Immature natural killer cell (primary cell): ENCODE results near the gene MAP2K6. TPM values are rescaled to one million over a fixed set of nuclear protein-coding genes. Genes with fewer than 3 reads are reported as not detected.
A peak's percentile ranks its signal among the peaks of the same experiment; 100 is the strongest.

Experiments
- DNase-seq, 3 donors: peaks; one replicate each; pipeline ENCODE4 v3.0.0; 2022; ENCODE audit warnings: mixed read lengths in 1 of 3
- H3K27ac Mint-ChIP-seq, 6 donors: one replicate each; pipeline ENCODE4 v1.8.0; 2020; ENCODE audit warnings: mixed read lengths in 6 of 6, mild to moderate bottlenecking in 5 of 6, inconsistent platforms in 4 of 6, moderate library complexity in 3 of 6
- H3K27me3 Mint-ChIP-seq, 3 donors: one replicate each; pipeline ENCODE4 v1.8.0; 2020 to 2021; ENCODE audit warnings: low read depth in 3 of 3, mild to moderate bottlenecking in 3 of 3, mixed read lengths in 3 of 3, moderate library complexity in 3 of 3, inconsistent platforms in 1 of 3
- H3K36me3 Mint-ChIP-seq, 3 donors: one replicate each; pipeline ENCODE4 v1.8.0; 2020; ENCODE audit warnings: mixed read lengths in 3 of 3, inconsistent platforms in 2 of 3, mild to moderate bottlenecking in 2 of 3
- H3K4me1 Mint-ChIP-seq, 2 donors: one replicate each; pipeline ENCODE4 v1.8.0; 2020; ENCODE audit warnings: inconsistent platforms in 2 of 2, mild to moderate bottlenecking in 2 of 2, mixed read lengths in 2 of 2, moderate library complexity in 1 of 2
- H3K4me3 Mint-ChIP-seq, 5 donors: one replicate each; pipeline ENCODE4 v1.8.0; 2020; ENCODE audit warnings: mild to moderate bottlenecking in 5 of 5, mixed read lengths in 5 of 5, inconsistent platforms in 3 of 5, moderate library complexity in 3 of 5
- H3K9me3 Mint-ChIP-seq, 6 donors: one replicate each; pipeline ENCODE4 v1.8.0; 2020; ENCODE audit warnings: mild to moderate bottlenecking in 6 of 6, mixed read lengths in 6 of 6, inconsistent platforms in 4 of 6, moderate library complexity in 3 of 6
- polyA plus RNA-seq, 3 donors: library from polyadenylated mRNA; unstranded; fragments of 300-500 nt; fragmentation: Illumina TruSeq; gene quantifications; one replicate each; pipeline ENCODE4 v1.2.3, GENCODE V29; 2021

MAP2K6 gene
- polyA plus RNA-seq, 3 donors from 2014 or later, result 11.6 to 14.5 (median 13.9) TPM

DNA sequence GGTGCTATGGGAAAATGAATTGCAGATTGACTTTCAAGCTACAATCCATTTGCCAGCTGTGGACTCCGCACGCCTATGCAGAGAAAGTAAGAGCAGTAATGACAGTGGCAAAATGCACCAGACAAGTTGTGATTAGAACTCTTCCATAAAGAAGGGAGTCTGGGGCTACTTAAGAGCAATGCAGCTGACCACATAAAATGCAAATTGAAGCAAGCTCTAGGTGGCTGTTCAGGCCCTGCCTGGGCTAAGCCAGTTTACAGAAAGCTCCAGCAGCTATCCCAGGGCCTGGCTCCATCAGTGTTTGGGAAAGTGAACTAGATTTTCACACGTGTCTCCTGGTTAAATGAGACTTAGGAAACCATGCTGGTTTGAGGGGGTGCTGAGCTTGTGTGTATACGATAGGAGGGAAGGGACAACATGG is 2.2 kb upstream of the MAP2K6 start:
- no peak overlapping the region for H3K4me3 Mint-ChIP-seq
- no peaks in the 10 kb centered on the region for H3K4me1 Mint-ChIP-seq
- H3K36me3 Mint-ChIP-seq, result no peaks in the 10 kb centered on the region

DNA sequence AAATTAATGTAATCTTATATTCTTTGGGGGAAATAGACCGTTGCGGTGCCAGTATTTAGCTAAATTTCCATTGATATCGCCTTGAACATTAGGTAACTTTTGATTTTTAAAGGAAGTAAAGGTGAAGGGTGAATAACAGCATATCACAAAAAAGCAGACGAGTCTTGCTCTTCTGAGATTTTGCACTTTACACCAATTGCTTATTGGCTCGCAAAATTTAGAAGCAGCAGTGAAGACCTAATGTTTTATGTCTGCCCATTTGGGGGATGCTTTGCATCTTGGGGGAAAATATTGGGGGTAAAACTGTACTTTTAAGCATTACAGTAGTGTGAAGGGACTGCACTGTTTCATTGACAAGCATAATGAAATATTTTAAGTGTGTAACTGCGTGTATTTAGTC is 934 bp downstream of the MAP2K6 start:
- Mint-ChIP-seq H3K36me3 (no peaks in the 10 kb centered on the region), H3K9me3 (no peaks in the 10 kb centered on the region), H3K4me3 (no peak overlapping the region), H3K4me1 (peaks cover 0 to 9% of the 10 kb centered on the region in 2 donors), H3K27ac (no peak overlapping the region), H3K27me3 (peaks cover 0 to 2% (median 1%) of the 10 kb centered on the region in 3 donors)
- no peak for DNase-seq

More for the DNA sequence above, 2.2 kb upstream of the MAP2K6 start:
- peaks cover 0 to 2% (median 1%) of the 10 kb centered on the region in 3 donors for H3K27me3 Mint-ChIP-seq
- DNase-seq, result no peak
- no peaks in the 10 kb centered on the region for H3K9me3 Mint-ChIP-seq
- no peak overlapping the region for H3K27ac Mint-ChIP-seq

DNA sequence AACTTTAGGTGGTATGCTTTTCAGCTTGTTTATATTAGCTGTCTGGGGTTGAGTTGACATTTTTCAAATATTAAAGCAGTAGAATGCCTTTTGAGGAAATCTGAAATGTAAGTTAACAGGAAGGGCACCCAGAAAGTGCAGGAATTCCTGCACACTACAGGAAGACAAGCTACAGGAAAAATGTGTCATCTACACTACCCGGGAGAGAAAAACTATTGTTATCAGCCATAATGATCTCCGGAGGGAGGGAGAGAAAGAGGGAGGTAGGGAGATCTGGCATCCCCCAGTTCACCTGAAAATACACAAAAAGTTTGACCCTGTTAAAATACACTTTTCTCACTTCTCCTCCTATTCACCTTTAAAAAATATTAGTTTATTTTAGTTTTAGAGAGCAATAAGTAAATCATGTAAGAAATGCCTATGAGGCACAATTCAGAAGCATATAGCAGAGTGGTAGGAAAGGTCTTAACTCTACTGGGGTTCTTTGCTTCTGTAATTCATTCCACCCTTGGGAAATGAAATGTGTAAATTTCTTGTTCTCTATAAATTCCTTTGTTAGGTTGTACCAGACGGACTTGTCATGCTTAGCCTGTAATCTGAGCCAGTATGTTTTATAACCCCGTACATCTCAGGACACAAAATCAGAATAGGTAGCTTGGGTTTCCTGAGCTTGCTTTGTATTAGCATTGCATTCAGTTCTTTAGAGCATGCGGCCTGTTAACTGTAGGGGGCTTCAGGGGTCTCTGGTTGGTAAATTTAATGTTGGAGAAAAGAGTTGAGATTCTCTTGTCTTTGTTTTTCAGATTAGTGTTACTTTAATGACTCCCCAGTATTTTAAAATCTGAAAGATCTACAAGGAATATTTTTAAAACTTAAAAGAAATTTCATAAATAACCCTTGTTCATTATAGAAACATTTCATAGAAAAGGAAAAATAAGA is 3.3 kb downstream of the MAP2K6 start:
- no peak for DNase-seq
- Mint-ChIP-seq H3K4me3 (no peak overlapping the region), H3K27me3 (peaks cover 0 to 2% (median 1%) of the 10 kb centered on the region in 3 donors), H3K27ac (peak overlapping the region in 1 of 6 donors; percentile 28), H3K9me3 (no peaks in the 10 kb centered on the region), H3K4me1 (peaks cover 6 to 12% of the 10 kb centered on the region in 2 donors), H3K36me3 (no peaks in the 10 kb centered on the region)

DNA sequence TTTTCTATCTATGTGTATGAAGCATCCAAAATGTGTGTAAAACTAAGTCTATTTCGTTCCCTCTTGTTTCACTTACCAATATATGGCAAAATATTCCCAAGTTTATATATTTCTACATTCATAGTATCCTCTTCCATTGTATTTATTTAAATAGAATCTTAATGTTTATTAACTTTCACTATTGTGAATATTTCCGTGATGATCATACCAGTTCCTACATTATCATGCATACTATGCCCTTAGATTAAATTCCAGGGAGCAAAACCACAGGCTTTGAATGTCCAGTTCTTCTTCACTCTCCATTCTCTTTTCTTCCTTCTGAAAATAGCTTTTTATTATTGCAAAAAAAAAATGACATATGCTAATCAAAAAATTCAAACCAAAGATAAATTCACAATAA is 4.0 kb downstream of the MAP2K6 start:
- DNase-seq, result no peak
- Mint-ChIP-seq H3K36me3 (no peaks in the 10 kb centered on the region), H3K4me1 (peaks cover 13 to 19% of the 10 kb centered on the region in 2 donors), H3K9me3 (no peaks in the 10 kb centered on the region), H3K27me3 (no peaks in the 10 kb centered on the region), H3K4me3 (no peak overlapping the region), H3K27ac (no peak overlapping the region)

DNA sequence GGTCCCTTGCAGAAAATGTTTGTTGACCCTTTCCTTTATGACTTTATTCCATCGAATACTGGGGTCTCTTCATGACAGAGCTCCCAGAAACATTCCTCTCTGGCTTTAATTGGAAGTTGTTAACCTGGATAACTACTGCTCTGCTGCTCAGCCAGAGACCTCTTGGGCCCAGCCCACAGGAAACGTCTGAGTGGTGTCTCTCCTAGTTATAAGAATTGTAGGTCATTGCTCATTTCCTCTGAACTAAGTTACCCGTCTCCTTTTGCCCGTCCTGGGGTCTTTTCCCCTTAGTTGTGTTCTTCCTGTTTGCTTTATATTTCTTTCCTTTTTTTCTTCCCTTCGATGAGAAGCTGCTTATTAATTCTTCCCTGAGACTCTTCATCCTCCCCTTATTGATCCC is 9.0 kb downstream of the MAP2K6 start:
- Mint-ChIP-seq H3K9me3 (no peaks in the 10 kb centered on the region), H3K4me3 (peak overlapping the region; percentile 18 to 67 (median 34)), H3K27me3 (peaks cover 0 to 1% (median 1%) of the 10 kb centered on the region in 3 donors), H3K36me3 (no peaks in the 10 kb centered on the region), H3K4me1 (peaks cover 30 to 41% of the 10 kb centered on the region in 2 donors), H3K27ac (peak overlapping the region; percentile 21 to 81 (median 52))
- DNase-seq, result peak in 1 of 3 donors; percentile 4

DNA sequence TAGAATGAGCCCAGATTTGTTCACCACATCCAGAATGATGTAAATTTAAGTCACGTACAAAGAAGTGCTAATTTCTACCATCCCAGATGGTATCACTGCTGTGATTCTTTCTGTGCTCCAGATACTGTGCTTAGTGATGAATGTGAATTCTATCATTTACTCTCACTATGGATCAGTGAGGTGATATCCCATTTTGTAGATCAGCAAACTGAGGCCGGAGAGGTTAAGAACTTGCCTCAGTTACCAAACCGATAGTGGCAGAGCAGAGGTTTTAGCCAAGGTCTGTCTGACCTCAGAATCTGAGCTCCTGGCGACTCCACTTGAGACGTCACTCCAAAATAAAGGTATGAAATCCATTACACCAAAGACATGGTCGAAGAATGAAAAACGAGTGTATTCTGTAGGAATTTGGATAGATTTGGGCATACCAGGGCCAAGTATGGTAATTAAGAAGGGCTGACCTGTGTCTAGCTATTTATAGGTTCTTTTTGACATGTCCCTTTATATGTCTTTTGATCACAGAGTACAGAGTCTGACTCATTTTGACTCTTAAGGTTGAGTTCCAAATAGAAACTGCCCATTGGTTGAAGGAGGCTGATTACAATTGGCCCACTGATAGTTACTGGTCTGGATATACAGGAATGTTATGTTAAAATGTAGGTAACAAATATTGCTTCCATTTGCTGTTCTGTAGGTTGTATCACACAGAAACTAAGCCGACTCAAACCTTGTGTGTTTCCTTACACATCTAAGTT is 10.0 kb downstream of the MAP2K6 start:
- no peaks in the 10 kb centered on the region for H3K9me3 Mint-ChIP-seq
- peaks cover 0 to 1% (median 1%) of the 10 kb centered on the region in 3 donors for H3K27me3 Mint-ChIP-seq
- peaks cover 30 to 44% of the 10 kb centered on the region in 2 donors for H3K4me1 Mint-ChIP-seq
- no peak overlapping the region for H3K4me3 Mint-ChIP-seq
- no peaks in the 10 kb centered on the region for H3K36me3 Mint-ChIP-seq
- no peak overlapping the region for H3K27ac Mint-ChIP-seq
- DNase-seq, result no peak

DNA sequence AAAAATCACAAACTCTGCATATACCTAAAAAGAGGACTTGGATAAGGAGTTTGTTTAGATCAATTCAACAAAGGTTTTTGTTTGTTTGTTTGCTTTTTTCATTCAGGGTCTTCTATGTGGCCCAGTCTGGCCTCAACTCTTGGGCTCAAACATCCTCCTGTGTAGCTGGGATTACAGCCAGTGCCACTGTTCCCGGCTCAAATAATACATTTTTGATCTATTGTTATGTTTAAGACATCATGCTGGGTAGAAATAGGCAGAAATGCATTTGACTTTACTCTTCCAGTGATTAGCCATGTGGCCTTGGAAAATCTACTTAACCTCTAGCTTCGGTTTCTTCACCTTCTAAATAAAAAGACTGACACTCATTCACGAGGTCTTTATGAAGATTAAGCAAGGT is 11.5 kb downstream of the MAP2K6 start:
- peaks cover 43 to 59% of the 10 kb centered on the region in 2 donors for H3K4me1 Mint-ChIP-seq
- H3K36me3 Mint-ChIP-seq, result no peaks in the 10 kb centered on the region
- no peak overlapping the region for H3K27ac Mint-ChIP-seq
- H3K4me3 Mint-ChIP-seq, result no peak overlapping the region
- no peaks in the 10 kb centered on the region for H3K9me3 Mint-ChIP-seq
- H3K27me3 Mint-ChIP-seq, result peaks cover 0 to 1% (median 1%) of the 10 kb centered on the region in 3 donors
- DNase-seq, result no peak

DNA sequence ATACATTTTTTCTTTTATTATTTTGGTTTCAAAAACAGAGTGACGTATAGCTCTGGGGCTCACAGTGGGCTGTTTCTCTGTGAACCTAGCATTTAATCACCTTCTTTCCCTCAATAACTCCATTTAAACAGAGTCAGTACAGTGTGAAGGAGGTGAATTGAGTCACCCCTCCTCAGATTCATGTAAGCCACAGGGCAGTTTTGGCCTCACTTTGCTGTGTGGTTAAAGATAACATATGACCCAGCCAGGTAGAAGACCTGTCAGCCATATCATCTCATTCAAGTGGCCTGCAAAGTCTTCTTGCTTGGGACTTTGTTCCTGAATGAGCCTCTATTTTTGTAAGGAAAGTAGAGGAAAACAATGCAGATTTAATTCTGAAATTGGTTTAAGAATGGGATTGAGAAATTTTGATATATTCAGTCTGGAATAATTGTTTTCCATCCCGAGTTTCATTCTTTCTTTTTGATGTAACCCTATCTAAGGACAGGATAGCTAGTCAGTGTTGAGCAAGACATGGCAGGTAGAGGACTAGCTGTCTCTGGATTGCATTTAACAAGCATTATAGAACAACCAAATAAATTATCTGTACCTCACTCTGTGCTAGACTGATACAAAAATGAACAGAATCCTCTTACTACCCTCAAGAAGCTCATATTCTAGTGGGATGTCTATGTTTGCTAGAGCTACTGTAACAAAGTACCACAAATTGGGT is 13.1 kb downstream of the MAP2K6 start:
- no peak overlapping the region for H3K27ac Mint-ChIP-seq

DNA sequence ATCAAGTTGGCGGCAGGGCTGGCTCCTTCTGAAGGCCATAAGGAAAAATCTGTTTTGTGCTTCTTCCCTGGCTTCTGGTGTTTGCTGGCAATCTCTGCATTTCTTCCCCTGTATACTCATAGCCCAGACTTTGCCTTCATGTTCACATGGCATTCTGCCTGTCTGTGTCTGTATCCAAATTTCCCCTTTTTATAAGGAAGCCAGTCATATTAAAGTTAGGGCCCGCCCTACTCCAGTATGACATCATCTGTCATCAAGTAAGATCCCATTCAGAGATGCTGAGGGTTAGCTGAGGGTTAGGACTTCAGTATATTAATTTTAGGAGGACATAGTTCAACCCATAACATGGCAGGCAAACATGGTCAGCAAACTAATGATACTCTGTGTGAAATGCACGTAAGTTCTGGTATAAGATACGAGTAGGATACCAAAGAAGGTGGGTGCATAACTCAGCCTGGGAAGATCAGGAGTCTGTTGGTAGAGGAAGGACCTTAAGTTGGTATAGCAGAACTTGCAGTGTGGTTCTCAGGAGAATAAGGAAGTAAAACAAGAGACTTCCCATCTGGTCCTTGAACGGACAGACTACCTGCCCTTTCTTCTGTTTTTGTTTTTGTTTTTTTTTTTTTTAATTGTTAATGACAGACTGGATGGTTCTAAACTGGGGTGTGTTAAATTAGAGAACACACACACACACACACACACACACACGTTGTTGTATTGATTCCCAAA is 13.9 kb downstream of the MAP2K6 start:
- H3K9me3 Mint-ChIP-seq, result no peaks in the 10 kb centered on the region
- H3K4me1 Mint-ChIP-seq, result peaks cover 31 to 49% of the 10 kb centered on the region in 2 donors
- peaks cover 0 to 1% (median 1%) of the 10 kb centered on the region in 3 donors for H3K27me3 Mint-ChIP-seq
- H3K36me3 Mint-ChIP-seq, result no peaks in the 10 kb centered on the region
- peak overlapping the region in 1 of 6 donors; percentile 47 for H3K27ac Mint-ChIP-seq
- no peak overlapping the region for H3K4me3 Mint-ChIP-seq
- no peak for DNase-seq

More for the DNA sequence above, 13.1 kb downstream of the MAP2K6 start:
- H3K4me1 Mint-ChIP-seq, result peaks cover 39 to 57% of the 10 kb centered on the region in 2 donors
- DNase-seq, result no peak
- H3K9me3 Mint-ChIP-seq, result no peaks in the 10 kb centered on the region
- H3K27me3 Mint-ChIP-seq, result peaks cover 0 to 1% (median 1%) of the 10 kb centered on the region in 3 donors
- H3K36me3 Mint-ChIP-seq, result no peaks in the 10 kb centered on the region
- H3K4me3 Mint-ChIP-seq, result no peak overlapping the region

DNA sequence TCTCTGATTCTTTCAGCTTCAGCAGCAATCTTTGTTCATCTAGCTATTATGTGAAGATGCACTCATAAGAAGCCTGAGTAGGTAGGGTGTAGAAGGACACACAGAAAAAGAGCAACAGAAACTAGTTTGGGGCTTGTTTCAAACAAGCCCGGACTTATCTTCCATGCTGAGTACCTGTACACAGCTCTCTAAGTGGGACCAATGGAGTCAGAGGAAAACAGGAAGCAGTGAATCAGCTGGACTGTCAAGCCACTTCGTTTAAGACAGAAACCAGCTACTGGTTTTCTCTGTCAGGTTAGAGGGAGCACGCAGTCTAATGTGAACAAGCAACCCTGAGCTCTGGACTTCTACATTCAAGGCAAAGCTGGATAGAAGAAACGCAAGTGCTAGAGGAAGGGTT is 16.0 kb downstream of the MAP2K6 start:
- Mint-ChIP-seq H3K36me3 (no peaks in the 10 kb centered on the region), H3K27ac (peak overlapping the region in 2 of 6 donors; percentile 17 to 36), H3K4me3 (no peak overlapping the region), H3K27me3 (peaks cover 0 to 1% (median 0%) of the 10 kb centered on the region in 3 donors), H3K4me1 (peaks cover 19 to 37% of the 10 kb centered on the region in 2 donors), H3K9me3 (no peaks in the 10 kb centered on the region)
- no peak for DNase-seq

DNA sequence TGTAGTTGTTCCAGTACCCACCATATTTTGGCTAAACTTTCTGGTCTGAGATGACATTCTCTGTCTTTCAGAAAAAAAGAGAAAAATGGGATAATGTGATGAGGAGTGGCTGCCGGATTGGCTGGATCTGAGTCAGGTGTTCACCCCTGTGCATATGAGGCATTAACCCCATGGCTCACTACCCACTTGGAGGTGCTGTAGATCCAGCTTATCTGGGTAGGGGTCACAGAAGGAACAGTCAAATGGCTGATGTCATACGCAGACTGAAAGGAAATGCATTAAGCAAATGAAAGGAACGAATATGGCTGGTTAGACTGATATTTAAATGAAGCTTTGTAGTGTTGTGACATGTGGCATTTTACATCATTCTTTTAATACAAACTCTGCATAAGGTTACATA is 17.3 kb downstream of the MAP2K6 start:
- Mint-ChIP-seq H3K36me3 (no peaks in the 10 kb centered on the region), H3K4me3 (no peak overlapping the region), H3K9me3 (no peaks in the 10 kb centered on the region), H3K27ac (no peak overlapping the region), H3K27me3 (no peaks in the 10 kb centered on the region), H3K4me1 (peaks cover 13 to 28% of the 10 kb centered on the region in 2 donors)
- DNase-seq, result no peak

DNA sequence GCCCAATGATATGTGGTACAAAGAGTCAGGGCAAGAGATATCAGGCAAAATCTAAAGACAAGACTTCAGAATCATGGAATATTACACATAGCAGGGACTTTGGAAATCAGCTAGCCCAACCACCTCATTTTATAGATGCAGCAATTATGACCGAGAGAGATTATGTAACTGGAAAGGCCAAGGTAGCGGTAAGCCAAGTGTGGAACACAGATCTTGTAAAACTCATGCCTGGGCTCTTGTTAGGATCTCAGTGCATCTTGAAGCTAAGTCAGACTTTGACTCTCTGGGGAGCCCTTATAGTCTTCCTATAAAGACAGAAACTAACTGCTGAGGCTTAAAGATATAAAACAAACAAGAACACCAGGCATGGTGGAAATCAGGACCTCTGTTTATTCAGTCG is 18.6 kb downstream of the MAP2K6 start:
- no peaks in the 10 kb centered on the region for H3K9me3 Mint-ChIP-seq
- no peak overlapping the region for H3K27ac Mint-ChIP-seq
- no peak for DNase-seq
- H3K27me3 Mint-ChIP-seq, result no peaks in the 10 kb centered on the region
- H3K36me3 Mint-ChIP-seq, result peaks cover 0 to 4% (median 0%) of the 10 kb centered on the region in 3 donors
- no peak overlapping the region for H3K4me3 Mint-ChIP-seq
- H3K4me1 Mint-ChIP-seq, result peaks cover 13 to 27% of the 10 kb centered on the region in 2 donors

DNA sequence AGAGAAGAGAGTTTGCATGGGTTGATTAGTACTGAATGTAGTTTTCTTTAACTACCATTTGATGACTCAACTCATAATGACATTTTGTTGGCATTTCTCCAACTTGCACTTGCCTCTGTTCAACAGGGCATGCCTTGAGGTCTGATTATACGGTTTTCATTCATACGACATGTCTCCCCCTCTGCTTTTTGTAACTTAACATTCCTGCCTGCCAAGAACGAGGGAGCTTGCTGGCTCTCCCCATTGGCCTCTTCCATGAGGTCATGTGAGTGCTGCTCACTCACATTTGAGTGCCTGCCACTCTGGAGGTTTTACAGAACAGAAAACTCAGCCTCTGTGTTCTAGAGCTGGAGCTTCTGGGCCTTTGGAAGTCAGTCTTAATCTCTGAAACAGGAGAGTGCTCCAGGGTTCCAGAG is 19.7 kb downstream of the MAP2K6 start:
- Mint-ChIP-seq H3K9me3 (no peaks in the 10 kb centered on the region), H3K27me3 (no peaks in the 10 kb centered on the region), H3K27ac (no peak overlapping the region), H3K4me3 (no peak overlapping the region), H3K4me1 (peaks cover 13 to 22% of the 10 kb centered on the region in 2 donors), H3K36me3 (peaks cover 4 to 8% (median 5%) of the 10 kb centered on the region in 3 donors)
- no peak for DNase-seq
